ENCODE results near the gene SMAD5.
A peak's percentile ranks its signal among the peaks of the same experiment; 100 is the strongest.

Gene SMAD5

GRCh38 chr5:136205941-136206340, 73.3 kb downstream of the SMAD5 start:
- no peak for DNase-seq (ENCODE audit: low read depth)
- H3K4me3 ChIP-seq (replicated peaks; ENCODE audit: low read depth, low read length): no peak overlapping the region
- TF ChIP-seq CTCF (IDR thresholded peaks at IDR 0.05; ENCODE audit: low read length, missing control alignments): no peak

- no peak for DNase-seq (ENCODE audit: low read depth)
- H3K4me3 ChIP-seq (replicated peaks; ENCODE audit: low read depth, low read length): no peak overlapping the region
- no peak for TF ChIP-seq CTCF (IDR thresholded peaks at IDR 0.05; ENCODE audit: low read length, missing control alignments)
Measured at GRCh38 chr5:136206361-136206760, 73.7 kb downstream of the SMAD5 start.

- TF ChIP-seq CTCF (IDR thresholded peaks at IDR 0.05; ENCODE audit: low read length, missing control alignments): no peak
- no peak overlapping the region for H3K4me3 ChIP-seq (replicated peaks; ENCODE audit: low read depth, low read length)
- no peak for DNase-seq (ENCODE audit: low read depth)
Measured at GRCh38 chr5:136207631-136208030, 75.0 kb downstream of the SMAD5 start.

- no peak overlapping the region for H3K4me3 ChIP-seq (replicated peaks; ENCODE audit: low read depth, low read length)
- no peak for TF ChIP-seq CTCF (IDR thresholded peaks at IDR 0.05; ENCODE audit: low read length, missing control alignments)
- no peak for DNase-seq (ENCODE audit: low read depth)
Measured at GRCh38 chr5:136208916-136209315, 76.3 kb downstream of the SMAD5 start.

- no peak for TF ChIP-seq CTCF (IDR thresholded peaks at IDR 0.05; ENCODE audit: low read length, missing control alignments)
- no peak overlapping the region for H3K4me3 ChIP-seq (replicated peaks; ENCODE audit: low read depth, low read length)
Measured at GRCh38 chr5:136209346-136209910, 76.8 kb downstream of the SMAD5 start.

GRCh38 chr5:136210259-136210658, 77.6 kb downstream of the SMAD5 start:
- no peak for TF ChIP-seq CTCF (IDR thresholded peaks at IDR 0.05; ENCODE audit: low read length, missing control alignments)
- H3K4me3 ChIP-seq (replicated peaks; ENCODE audit: low read depth, low read length): no peak overlapping the region
- peak; percentile 14 for DNase-seq (ENCODE audit: low read depth)

More at GRCh38 chr5:136209346-136209910, 76.8 kb downstream of the SMAD5 start:
- no peak for DNase-seq (ENCODE audit: low read depth)
